K562 (cell line): ENCODE results near the gene WASF2. TPM values are rescaled to one million over a fixed set of nuclear protein-coding genes. Genes with fewer than 3 reads are reported as not detected.

Source experiments
- ATAC-seq: fragments of 200-7000 bp; cut with Tn5 transposase; 3 replicates; pipeline ENCODE4 v1.9.1; 2020; ENCODE audit warnings: moderate library complexity
- BruUV-seq: library from RNA; stranded (reverse); fragments of 400-500 nt; replicated peaks from 2 replicates; lab custom pipeline; 2021; lab: Mats Ljungman, UMichigan
- CTCF ChIA-PET: fragments of 300-600 bp; formaldehyde crosslinking; extraction: SDS; loops from one replicate; lab custom pipeline; 2021; ENCODE audit warnings: low intra/inter-chr PET ratio; lab: Yijun Ruan, JAX
- POLR2A ChIA-PET: fragments of 300-600, 350-650 bp; sonication (Branson Sonifier 250); formaldehyde crosslinking; extraction: SDS; loops from one replicate; lab custom pipeline; 2021; ENCODE audit warnings: antibody characterized with exemption, inconsistent platforms; lab: Yijun Ruan, JAX
- DNase-seq, 4 experiments: peaks; one replicate each; pipeline versions ENCODE4 v3.0.0 to v3.0.0-alpha.2; 2011 to 2018; ENCODE audit warnings: low spot score in 3 of 4, mixed read lengths in 3 of 4; ENCODE audit errors: extremely low read depth in 1 of 4
- FAIRE-seq: peaks from 2 replicates; lab custom pipeline; 2011; peaks lifted over from hg19 to GRCh38; lab: Jason Lieb, UNC
- H2AFZ ChIP-seq: 2 replicates; pipeline ENCODE4 v1.6.0; 2011; ENCODE audit warnings: low read depth, low read length, control low read depth, inconsistent platforms
- H3K27ac ChIP-seq: fragments of 200-600 bp; 3 replicates; pipeline ENCODE4 v1.8.0; 2011; ENCODE audit warnings: low read depth, mild to moderate bottlenecking, control low read depth, inconsistent platforms, low read length, moderate library complexity, mixed read lengths; ENCODE audit errors: extremely low read depth
- H3K27me3 ChIP-seq, 2 experiments: fragments of 300-600 bp in 1 of 2; 2 replicates in 1 of 2; 3 replicates in 1 of 2; pipeline versions ENCODE4 v1.6.0 to v1.8.0; 2011; ENCODE audit warnings: inconsistent platforms in 2 of 2, low read length in 2 of 2, mild to moderate bottlenecking in 1 of 2, mixed read lengths in 1 of 2, moderate library complexity in 1 of 2; ENCODE audit not compliant: control insufficient read depth in 2 of 2, insufficient read depth in 2 of 2
- H3K36me3 ChIP-seq: fragments of 300-600 bp; 3 replicates; pipeline ENCODE4 v1.8.0; 2011; ENCODE audit warnings: mild to moderate bottlenecking, low read length, inconsistent platforms; ENCODE audit not compliant: control insufficient read depth, insufficient read depth
- H3K4me1 ChIP-seq, 2 experiments: fragments of 200-600 bp in 1 of 2; replicated peaks in 1 of 2; 2 replicates in 1 of 2; 3 replicates in 1 of 2; pipeline versions ENCODE4 v1.5.1 to v1.8.0; 2011; ENCODE audit warnings: inconsistent platforms in 2 of 2, low read length in 2 of 2, mild to moderate bottlenecking in 1 of 2, mixed read lengths in 1 of 2, moderate library complexity in 1 of 2; ENCODE audit not compliant: control insufficient read depth in 2 of 2, insufficient read depth in 2 of 2
- H3K4me2 ChIP-seq: 2 replicates; pipeline ENCODE4 v1.6.1; 2011; ENCODE audit warnings: low read length, control low read depth, inconsistent platforms, mixed read lengths; ENCODE audit not compliant: insufficient read depth
- H3K4me3 ChIP-seq: fragments of 200-600 bp; sonication (generic), shearing (Covaris generic); 2 replicates; pipeline ENCODE4 v1.5.1; 2016; ENCODE audit warnings: control low read depth, inconsistent platforms
- H3K79me2 ChIP-seq: fragments of 200-600 bp; 3 replicates; pipeline ENCODE4 v1.8.0; 2011; ENCODE audit warnings: low read length, inconsistent platforms; ENCODE audit not compliant: control insufficient read depth, insufficient read depth
- H3K9ac ChIP-seq, 2 experiments: 2 replicates each; pipeline versions ENCODE4 v1.6.0 to v1.6.1; 2011; ENCODE audit warnings: low read depth in 2 of 2, low read length in 2 of 2, control low read depth in 1 of 2, inconsistent platforms in 1 of 2, mild to moderate bottlenecking in 1 of 2, mixed read lengths in 1 of 2; ENCODE audit not compliant: insufficient read depth in 1 of 2
- H3K9me1 ChIP-seq: one replicate; pipeline ENCODE4 v1.6.0; 2011; ENCODE audit warnings: inconsistent platforms, mild to moderate bottlenecking, low read length, moderate library complexity; ENCODE audit not compliant: control insufficient read depth, insufficient read depth
- H3K9me3 ChIP-seq: replicated peaks from 2 replicates; pipeline ENCODE4 v1.5.1; 2011; ENCODE audit warnings: low read depth, low read length, inconsistent platforms; ENCODE audit not compliant: control insufficient read depth, insufficient read depth
- H4K20me1 ChIP-seq: replicated peaks from 2 replicates; pipeline ENCODE4 v1.6.1; 2011; ENCODE audit warnings: low read length, inconsistent platforms, mixed read lengths; ENCODE audit not compliant: control insufficient read depth, insufficient read depth
- CXXC5 ChIP-seq: fragments of 250-450 bp; sonication (Bioruptor Pico); IDR thresholded peaks from 2 replicates; pipeline ENCODE4 v1.8.0; 2022; ENCODE audit warnings: inconsistent platforms, mild to moderate bottlenecking, moderate library complexity
- MXI1 ChIP-seq: IDR thresholded peaks from 2 replicates; pipeline ENCODE4 v1.6.1; 2011; ENCODE audit warnings: low read depth, mild to moderate bottlenecking, improper control_type of control experiment, low read length
- NR3C1 ChIP-seq: sonication (generic); formaldehyde crosslinking; IDR thresholded peaks from 2 replicates; pipeline ENCODE4 v1.8.1; 2022; ENCODE audit warnings: missing genetic modification reagents
- POLR2G ChIP-seq: fragments of 200-400 bp; formaldehyde crosslinking; IDR thresholded peaks from 2 replicates; pipeline ENCODE4 v1.6.1; 2017; ENCODE audit warnings: low read depth, mild to moderate bottlenecking, antibody characterized with exemption, low read length, moderate library complexity
- WGBS: fragments of 100-300 bp; shearing (Covaris generic); methylation state at CpG from one replicate; pipeline ENCODE4 v1.1.6; 2016; ENCODE audit warnings: low coverage, mixed read lengths; ENCODE audit not compliant: insufficient coverage; ENCODE audit errors: missing lambda C conversion rate; 5-methylcytosine and 5-hydroxymethylcytosine counted together
- in situ Hi-C: fragments of 300-500 bp; cut with MboI; formaldehyde crosslinking; loops from 4 replicates; pipeline ENCODE4 v1.15.0; 2018; ENCODE audit warnings: inconsistent platforms, mixed read lengths
- intact Hi-C: fragments of 100-400 bp; cut with micrococcal nuclease; formaldehyde crosslinking; loops from 2 replicates; pipeline ENCODE4 v1.14.2; 2022
- polyA plus RNA-seq, 8 experiments: library from polyadenylated mRNA; depleted of rRNA in 4 of 8; stranded (reverse) in 5 of 8; unstranded in 3 of 8; fragments of >200 nt; fragmentation: Nextera tagmentation in 2 of 8; fragmentation: Illumina TruSeq in 1 of 8; extraction: Ambion mirVana in 2 of 8; extraction: Trizol in 1 of 8; gene quantifications; 2 replicates each; pipeline versions ENCODE4 v1.2.1 to v1.2.3, GENCODE V29; 2011 to 2014; ENCODE audit warnings: inconsistent platforms in 1 of 8, missing spikeins in 1 of 8
- total RNA-seq, 7 experiments: library from RNA; depleted of rRNA in 6 of 7; stranded (reverse); fragments of >200 nt in 6 of 7; fragmentation: Illumina TruSeq in 2 of 7; extraction: Trizol in 2 of 7; gene quantifications; 2 replicates each; pipeline versions ENCODE4 v1.2.1 to v1.2.3, GENCODE V29; 2011 to 2021; ENCODE audit warnings: low replicate concordance in 1 of 7
- TF ChIP-seq, protein P1 (sequence below): sonication (generic); formaldehyde crosslinking; IDR thresholded peaks from 2 replicates; pipeline ENCODE4 v1.8.1; 2023; ENCODE audit warnings: mild to moderate bottlenecking, missing genetic modification reagents
- TF ChIP-seq, protein P2 (sequence below): fragments of 250-450 bp; sonication (Bioruptor Pico); IDR thresholded peaks from 2 replicates; pipeline ENCODE4 v1.9.0; 2021; ENCODE audit warnings: mild to moderate bottlenecking, inconsistent platforms
- TF ChIP-seq, protein P3 (sequence below): sonication (generic); formaldehyde crosslinking; IDR thresholded peaks from 2 replicates; pipeline ENCODE4 v1.8.0; 2022; ENCODE audit warnings: mild to moderate bottlenecking, missing genetic modification reagents

Gene WASF2
- total and polyA plus RNA-seq, 9 of the 15 experiments (the other 6 are each of a cell fraction or from before 2014, with no cell fraction given): 8.2 to 163 (median 31.2) TPM

DNA sequence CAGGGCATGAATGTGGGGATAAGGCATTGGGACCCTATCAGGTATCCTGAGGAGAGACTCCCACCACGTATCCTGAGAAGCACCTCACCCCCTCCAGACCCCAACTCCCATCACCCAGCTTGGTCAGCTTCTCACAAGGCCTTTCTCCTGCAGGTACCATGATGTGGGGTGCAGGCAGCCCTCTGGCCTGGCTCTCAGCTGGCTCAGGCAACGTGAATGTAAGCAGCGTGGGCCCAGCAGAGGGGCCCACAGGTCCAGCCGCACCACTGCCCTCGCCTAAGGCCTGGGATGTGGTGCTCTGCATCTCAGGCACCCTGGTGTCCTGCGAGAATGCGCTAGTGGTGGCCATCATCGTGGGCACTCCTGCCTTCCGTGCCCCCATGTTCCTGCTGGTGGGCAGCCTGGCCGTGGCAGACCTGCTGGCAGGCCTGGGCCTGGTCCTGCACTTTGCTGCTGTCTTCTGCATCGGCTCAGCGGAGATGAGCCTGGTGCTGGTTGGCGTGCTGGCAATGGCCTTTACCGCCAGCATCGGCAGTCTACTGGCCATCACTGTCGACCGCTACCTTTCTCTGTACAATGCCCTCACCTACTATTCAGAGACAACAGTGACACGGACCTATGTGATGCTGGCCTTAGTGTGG lies 96.2 kb downstream of the WASF2 start:
- no peak overlapping the region for H3K4me3 ChIP-seq
- TF ChIP-seq, protein P1, sequence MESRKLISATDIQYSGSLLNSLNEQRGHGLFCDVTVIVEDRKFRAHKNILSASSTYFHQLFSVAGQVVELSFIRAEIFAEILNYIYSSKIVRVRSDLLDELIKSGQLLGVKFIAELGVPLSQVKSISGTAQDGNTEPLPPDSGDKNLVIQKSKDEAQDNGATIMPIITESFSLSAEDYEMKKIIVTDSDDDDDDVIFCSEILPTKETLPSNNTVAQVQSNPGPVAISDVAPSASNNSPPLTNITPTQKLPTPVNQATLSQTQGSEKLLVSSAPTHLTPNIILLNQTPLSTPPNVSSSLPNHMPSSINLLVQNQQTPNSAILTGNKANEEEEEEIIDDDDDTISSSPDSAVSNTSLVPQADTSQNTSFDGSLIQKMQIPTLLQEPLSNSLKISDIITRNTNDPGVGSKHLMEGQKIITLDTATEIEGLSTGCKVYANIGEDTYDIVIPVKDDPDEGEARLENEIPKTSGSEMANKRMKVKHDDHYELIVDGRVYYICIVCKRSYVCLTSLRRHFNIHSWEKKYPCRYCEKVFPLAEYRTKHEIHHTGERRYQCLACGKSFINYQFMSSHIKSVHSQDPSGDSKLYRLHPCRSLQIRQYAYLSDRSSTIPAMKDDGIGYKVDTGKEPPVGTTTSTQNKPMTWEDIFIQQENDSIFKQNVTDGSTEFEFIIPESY (CRISPR knock-in tag): peak; percentile 77; the same call in 1 of the 2 replicates
- TF ChIP-seq CXXC5 (CRISPR knock-in tag) (no peak), NR3C1 (CRISPR knock-in tag) (0 out of 2 replicates have a peak, but pooled peaks have one; percentile 33), POLR2G (peak; percentile 53), MXI1 (no peak)
- TF ChIP-seq, protein P2, sequence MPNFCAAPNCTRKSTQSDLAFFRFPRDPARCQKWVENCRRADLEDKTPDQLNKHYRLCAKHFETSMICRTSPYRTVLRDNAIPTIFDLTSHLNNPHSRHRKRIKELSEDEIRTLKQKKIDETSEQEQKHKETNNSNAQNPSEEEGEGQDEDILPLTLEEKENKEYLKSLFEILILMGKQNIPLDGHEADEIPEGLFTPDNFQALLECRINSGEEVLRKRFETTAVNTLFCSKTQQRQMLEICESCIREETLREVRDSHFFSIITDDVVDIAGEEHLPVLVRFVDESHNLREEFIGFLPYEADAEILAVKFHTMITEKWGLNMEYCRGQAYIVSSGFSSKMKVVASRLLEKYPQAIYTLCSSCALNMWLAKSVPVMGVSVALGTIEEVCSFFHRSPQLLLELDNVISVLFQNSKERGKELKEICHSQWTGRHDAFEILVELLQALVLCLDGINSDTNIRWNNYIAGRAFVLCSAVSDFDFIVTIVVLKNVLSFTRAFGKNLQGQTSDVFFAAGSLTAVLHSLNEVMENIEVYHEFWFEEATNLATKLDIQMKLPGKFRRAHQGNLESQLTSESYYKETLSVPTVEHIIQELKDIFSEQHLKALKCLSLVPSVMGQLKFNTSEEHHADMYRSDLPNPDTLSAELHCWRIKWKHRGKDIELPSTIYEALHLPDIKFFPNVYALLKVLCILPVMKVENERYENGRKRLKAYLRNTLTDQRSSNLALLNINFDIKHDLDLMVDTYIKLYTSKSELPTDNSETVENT (CRISPR knock-in tag): no peak
- TF ChIP-seq, protein P3, sequence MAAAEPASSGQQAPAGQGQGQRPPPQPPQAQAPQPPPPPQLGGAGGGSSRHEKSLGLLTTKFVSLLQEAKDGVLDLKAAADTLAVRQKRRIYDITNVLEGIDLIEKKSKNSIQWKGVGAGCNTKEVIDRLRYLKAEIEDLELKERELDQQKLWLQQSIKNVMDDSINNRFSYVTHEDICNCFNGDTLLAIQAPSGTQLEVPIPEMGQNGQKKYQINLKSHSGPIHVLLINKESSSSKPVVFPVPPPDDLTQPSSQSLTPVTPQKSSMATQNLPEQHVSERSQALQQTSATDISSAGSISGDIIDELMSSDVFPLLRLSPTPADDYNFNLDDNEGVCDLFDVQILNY (CRISPR knock-in tag): peak; percentile 48; the same call in 1 of the 2 replicates
- H3K4me2 ChIP-seq: peak overlapping the region; percentile 96; the same call in 1 of the 2 replicates
- peaks cover 8 to 48% of the 10 kb centered on the region in 2 experiments for H3K4me1 ChIP-seq
- no TSS peak for BruUV-seq
- no peak overlapping the region for H3K27ac ChIP-seq
- H4K20me1 ChIP-seq: no peaks in the 10 kb centered on the region
- intact Hi-C loops (loop anchor here (2.0 to 5.0 kb wide), 4 partner anchors 36 to 269 kb away; no protein-coding TSS in a partner anchor), in situ Hi-C loops (loop anchor here (5.0 kb wide), 2 partner anchors 269 to 291 kb away; no protein-coding TSS in a partner anchor)
- no peaks in the 10 kb centered on the region for H3K27me3 ChIP-seq
- WGBS: 89% methylated on average over 18 of the region's 18 CpGs
- FAIRE-seq: no peak
- DNase-seq: no peak
- peak overlapping the region in 1 of 2 experiments; percentile 98; a peak in 3 of 4 replicates for H3K9ac ChIP-seq
- H3K9me3 ChIP-seq: no peaks in the 10 kb centered on the region
- no peaks in the 10 kb centered on the region for H3K9me1 ChIP-seq
- ChIA-PET CTCF (interaction anchor here (0.6 to 1.4 kb wide), 2 partner anchors 213 to 270 kb away, joined by 3 to 7 read pairs; no protein-coding TSS in a partner anchor), POLR2A (interaction anchor here (0.6 to 1.0 kb wide), 3 partner anchors 27 to 349 kb away, joined by 3 read pairs; partner anchors contain the start of gene MAP3K6)
- no peak for ATAC-seq
- peaks cover 12% of the 10 kb centered on the region for H3K79me2 ChIP-seq
- peaks cover 9% of the 10 kb centered on the region; the same call in 1 of the 3 replicates for H3K36me3 ChIP-seq
- no peak overlapping the region for H2AFZ ChIP-seq
